ENCODE data around the gene PDCD1.

DNA sequence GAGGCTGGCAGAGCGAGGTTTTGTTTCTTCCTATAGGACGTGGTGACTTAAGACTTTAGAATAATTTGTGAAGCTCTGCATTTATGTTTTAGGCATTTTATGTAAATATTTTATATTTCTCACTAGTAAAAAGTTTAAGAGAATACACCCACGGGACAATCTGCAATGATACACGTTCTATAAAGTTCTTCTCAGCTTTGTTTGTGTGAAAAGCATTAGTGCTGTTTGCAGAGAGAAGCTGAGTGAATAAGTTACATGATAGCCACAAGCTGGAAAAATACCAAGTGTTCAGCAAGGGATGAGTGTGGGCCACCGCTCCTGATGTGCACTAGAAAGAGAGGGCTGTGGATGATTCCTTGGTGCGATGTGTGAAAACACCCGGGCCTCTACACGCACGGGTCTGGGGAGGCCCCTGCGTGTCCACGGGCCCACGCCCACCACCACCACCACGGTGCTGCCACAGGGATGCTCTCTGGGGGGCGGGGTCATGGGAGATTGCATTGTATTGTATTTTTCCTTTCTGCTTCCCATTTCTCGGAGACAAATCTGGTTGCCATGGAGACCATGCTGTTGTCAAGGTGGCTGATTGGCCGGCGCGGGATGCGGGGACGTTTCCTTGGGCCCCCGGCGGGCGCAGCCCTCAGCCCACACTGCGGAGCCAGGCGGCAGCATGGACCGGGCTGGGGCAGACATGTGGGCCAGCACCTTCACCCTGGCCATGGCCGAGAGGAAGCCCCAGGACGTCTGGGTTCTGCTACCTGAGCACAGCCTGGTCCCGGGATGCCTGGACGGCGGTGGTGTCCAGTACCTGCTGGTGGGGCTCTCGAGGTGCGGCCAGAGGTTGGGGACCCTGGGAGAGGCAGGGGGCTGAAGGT, 10.6 kb upstream of the PDCD1 start, which contains the start of gene RTP5:
- no peak for TF ChIP-seq CTCF (IDR thresholded peaks at IDR 0.05)
- no peak for TF ChIP-seq EP300 (IDR thresholded peaks at IDR 0.05)
- TF ChIP-seq POLR2A (IDR thresholded peaks at IDR 0.05), result no peak

Measured in ovary (tissue), 3 donors.